IPS-18c (cell line): ENCODE data around the gene DPYSL5.

Source experiments
- H3K4me3 ChIP-seq: 2 replicates; pipeline ENCODE4 v1.7.0; 2013; ENCODE audit warnings: low read depth, mild to moderate bottlenecking, low read length, moderate library complexity; ENCODE audit not compliant: insufficient read depth
- H3K9me3 ChIP-seq: one replicate; pipeline ENCODE4 v1.6.1; 2013; ENCODE audit warnings: mild to moderate bottlenecking, low read length, moderate library complexity; ENCODE audit not compliant: control insufficient read depth, insufficient read depth

Gene DPYSL5

DNA sequence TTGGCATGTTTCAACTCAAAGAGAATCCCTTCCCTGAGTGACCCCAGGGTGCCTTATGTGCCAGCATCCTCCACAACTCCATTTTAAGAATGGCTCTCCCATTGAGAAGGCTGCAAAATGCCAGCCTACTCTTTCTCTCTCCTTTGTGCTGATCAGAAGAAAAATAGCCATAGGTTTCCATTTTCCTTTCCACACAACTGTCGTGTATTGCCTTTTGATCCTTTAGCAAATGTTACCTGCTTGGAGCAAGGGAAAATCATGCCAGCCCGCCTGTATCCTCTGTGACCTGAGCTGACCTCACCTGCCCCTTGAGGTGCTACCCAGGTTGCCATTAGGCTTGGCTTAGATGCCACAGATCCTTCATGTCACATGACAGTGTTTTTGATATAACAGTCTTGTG lies 38.8 kb downstream of the DPYSL5 start:
- H3K4me3 ChIP-seq: no peak overlapping the region
- no peaks in the 10 kb centered on the region for H3K9me3 ChIP-seq

DNA sequence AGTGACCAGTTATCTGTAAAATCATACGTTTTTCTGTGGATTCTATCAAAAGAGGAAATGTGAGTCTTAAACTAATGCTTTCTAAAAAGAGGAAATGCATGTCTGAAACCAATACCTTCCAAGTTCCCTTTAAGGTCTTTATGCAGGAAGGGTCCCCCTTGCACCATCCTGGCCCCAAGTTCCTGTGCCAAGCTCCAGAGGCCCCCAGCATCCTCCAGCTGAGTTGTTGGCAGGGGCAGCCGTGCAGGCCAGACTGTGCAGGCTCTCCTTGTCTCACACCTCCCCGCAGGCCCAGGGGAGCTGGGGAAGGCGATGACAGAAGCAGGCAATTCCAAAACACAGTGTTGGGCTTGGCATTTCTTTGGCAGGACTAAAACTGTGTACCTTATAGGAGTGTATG lies 39.2 kb downstream of the DPYSL5 start:
- Histone ChIP-seq H3K4me3 (no peak overlapping the region), H3K9me3 (no peaks in the 10 kb centered on the region)

DNA sequence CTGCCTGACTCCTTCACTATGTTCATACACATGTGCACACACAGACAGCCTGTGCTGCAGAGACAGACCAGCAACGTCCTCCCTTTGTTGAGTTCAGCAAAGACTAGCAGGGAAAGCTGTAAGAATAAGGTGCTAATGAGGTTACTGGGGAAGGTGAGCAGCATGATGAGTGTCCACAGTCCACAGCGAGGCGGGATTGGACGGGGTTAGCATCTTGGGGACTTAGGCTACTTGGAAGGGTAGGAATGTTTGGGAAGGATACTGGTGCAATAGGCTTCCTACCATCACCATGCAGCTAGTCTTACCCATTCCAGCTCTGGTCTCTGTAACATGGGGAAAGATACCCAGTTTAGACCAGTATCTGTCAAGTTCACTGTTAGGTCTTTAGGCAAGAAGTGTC lies 41.9 kb downstream of the DPYSL5 start:
- peaks cover 3% of the 10 kb centered on the region for H3K9me3 ChIP-seq
- H3K4me3 ChIP-seq: no peak overlapping the region

DNA sequence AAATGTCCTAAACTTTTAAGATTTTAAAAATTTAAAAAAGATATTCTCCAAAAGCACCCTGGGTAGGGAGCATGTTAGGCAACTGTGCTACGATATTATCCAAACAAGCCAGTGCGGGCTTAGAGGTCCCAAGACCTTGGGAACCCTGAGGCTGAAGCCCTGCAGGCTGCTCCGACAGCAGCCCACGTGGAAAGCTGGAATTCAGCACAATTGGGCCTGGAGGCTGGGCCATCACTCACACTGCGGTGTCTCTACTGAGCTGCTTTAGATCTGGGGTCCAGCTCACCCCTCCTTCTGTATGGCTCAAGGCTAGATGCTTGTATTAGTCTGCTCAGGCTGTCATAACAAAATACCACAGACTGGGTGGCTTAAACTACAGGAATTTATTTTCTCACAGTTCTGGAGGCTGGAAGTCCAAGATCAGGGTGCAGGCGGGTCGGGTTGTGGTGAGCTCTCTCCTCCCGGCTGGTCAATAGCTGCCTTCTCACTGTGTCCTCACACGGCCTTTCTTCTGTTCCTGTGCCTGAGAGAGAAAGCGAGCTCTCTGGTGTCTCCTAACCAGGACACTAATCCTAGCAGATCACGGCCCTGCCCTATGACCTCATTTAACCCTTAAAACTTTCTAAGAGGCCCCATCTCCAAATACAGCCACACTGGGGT lies 42.5 kb downstream of the DPYSL5 start:
- Histone ChIP-seq H3K9me3 (peaks cover 3% of the 10 kb centered on the region), H3K4me3 (no peak overlapping the region)

DNA sequence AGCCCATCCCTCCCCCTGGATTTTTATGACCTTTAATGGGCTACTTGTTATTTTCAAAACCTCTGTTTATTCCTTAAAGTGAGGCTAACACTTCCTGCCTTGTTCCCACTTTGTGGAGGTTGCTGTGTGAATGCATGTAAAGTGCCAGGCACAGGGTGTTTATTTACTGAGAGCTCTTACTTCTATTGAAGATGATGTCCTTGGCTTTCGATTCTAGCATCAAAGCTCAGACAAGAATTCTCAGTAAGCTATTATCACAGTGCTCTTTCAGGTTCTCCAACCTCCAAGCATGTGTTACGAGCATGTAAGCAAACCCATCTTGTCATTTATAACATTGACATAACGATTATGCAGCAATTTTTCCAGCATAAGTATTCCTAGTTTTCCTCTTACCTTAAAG lies 44.2 kb downstream of the DPYSL5 start:
- H3K9me3 ChIP-seq: peaks cover 3% of the 10 kb centered on the region

DNA sequence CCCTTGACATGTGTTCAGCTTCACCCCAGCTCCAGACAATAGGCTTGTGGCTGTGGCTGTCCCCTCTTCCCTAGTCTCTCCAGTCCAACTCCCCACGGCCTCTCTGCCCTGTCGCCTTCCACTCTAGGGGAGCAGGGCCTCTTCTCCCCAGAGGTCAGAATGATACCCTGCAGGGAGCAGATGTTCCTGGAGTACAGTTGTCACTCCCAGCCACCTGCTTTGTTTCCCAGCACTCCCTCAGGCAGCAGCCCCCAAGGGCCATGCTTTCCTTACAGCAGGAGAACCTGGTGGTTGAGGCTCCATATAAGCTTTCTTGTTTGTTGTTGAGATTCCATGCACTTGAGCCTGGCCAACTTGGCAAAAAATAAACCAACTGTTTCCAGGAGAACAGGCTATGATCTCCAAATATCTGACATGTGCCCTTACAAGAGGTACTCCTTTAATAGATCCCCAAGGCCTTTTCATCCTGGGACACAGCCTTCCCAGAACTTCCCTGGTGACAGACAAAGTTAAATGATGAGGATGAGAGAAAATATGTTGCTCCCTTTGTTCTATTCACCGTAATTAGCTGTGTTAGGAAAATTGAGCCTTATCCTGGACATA lies 45.1 kb downstream of the DPYSL5 start:
- Histone ChIP-seq H3K4me3 (no peak overlapping the region), H3K9me3 (peaks cover 3% of the 10 kb centered on the region)

More for the DNA sequence above, 44.2 kb downstream of the DPYSL5 start:
- no peak overlapping the region for H3K4me3 ChIP-seq

DNA sequence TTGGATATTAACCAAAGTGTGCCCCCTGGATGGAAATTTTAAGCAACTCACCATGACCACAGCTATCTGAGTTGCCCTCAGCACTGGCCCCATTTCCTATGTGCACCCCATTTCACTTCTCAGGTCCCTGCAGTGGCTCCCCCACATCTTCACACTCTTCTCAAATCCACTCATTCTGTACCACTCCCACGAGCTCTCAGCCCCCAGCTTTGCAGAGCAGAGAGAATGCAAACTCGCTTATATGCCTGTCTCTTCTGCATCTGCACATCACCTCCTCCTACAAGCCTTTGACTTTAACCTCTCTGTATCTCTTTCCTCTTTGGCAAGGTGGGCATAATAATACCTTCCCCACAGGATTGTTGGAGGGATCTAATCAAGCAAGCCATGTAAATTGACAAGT lies 46.2 kb downstream of the DPYSL5 start:
- Histone ChIP-seq H3K4me3 (no peak overlapping the region), H3K9me3 (peaks cover 3% of the 10 kb centered on the region)

DNA sequence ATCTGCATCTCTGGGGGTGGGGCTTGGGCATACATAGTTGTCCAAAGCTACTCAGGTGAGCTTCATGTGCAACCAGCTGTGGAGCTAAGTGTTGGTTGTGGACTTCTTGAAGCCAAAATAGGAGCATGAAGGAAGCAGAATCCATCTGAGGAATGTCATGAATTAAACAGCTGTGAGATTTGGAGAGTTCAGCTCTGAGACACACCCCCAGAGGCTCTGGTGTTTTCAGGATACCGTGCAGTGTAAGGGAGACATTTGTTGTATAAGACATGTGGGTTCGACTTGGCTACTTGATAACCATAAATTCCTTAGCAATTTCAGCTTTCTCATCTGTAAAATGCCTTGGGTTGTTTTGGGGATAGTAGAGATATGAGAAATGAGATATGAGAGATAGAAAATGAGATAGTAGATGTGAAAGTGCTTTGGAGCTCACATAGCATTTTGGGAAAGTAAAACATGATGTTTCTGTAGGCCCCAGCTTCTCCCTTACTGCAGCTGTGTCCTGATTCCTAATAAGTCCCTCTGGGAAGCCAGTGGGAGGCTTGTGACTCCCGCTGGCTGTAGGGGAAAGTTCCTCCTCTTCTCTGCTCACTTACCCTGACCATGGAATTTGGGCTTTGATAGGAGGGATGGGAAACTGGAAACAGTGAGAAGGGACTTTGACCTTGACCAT lies 50.0 kb downstream of the DPYSL5 start:
- Histone ChIP-seq H3K9me3 (peaks cover 5% of the 10 kb centered on the region), H3K4me3 (no peak overlapping the region)

DNA sequence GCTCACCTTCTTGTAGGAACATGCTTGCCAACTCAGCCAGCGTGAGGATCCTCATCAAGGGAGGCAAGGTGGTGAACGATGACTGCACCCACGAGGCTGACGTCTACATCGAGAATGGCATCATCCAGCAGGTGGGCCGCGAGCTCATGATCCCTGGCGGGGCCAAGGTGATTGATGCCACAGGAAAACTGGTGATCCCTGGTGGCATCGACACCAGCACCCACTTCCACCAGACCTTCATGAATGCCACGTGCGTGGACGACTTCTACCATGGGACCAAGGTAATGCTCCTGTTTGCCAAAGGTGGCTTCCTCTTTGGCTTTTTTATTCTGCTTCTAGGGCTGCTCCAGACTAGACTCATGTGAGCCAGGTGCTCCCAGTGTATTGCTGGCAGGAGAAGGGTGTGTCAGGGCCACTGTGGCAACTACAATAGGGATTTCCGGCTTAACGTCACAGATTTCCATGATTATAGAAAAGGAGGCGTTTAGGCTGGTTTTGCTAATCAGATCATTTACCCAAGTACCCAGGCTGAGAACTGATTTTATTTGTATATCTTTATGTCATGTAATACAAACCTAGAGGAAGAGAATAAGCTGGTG lies 50.6 kb downstream of the DPYSL5 start:
- Histone ChIP-seq H3K4me3 (no peak overlapping the region), H3K9me3 (peaks cover 5% of the 10 kb centered on the region)

DNA sequence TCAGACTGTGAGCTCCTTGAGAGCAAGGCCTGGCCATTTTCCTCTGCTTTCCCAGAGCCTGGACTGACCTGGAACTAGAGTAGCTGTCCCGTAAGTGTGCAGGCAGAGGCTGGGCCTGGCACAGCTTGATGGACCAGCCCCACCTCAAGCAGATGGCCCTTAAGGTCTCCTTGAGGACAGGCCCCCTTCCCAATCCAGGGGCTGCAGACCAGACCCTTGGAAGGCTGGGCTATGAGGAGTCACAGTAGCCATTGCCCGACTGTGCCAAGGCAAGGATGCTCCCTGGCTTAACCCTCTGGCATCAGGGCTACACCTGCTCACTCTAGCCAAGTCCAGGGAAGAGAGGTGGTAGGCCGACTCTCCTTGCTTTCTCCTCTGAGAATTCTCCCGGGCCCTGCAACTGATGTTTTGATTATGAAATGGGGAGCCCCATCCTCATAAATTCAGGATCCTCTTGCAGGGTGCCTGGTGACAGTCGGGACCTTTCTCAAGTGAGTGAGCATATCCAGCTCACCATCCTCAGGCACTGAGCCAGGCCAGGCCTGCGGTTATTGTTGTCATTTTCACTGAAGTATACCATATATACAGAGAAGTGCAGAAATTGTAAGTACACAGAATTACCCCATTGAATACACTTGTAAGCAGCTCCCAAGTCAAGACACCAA lies 51.7 kb downstream of the DPYSL5 start:
- no peak overlapping the region for H3K4me3 ChIP-seq
- H3K9me3 ChIP-seq: peaks cover 2% of the 10 kb centered on the region

DNA sequence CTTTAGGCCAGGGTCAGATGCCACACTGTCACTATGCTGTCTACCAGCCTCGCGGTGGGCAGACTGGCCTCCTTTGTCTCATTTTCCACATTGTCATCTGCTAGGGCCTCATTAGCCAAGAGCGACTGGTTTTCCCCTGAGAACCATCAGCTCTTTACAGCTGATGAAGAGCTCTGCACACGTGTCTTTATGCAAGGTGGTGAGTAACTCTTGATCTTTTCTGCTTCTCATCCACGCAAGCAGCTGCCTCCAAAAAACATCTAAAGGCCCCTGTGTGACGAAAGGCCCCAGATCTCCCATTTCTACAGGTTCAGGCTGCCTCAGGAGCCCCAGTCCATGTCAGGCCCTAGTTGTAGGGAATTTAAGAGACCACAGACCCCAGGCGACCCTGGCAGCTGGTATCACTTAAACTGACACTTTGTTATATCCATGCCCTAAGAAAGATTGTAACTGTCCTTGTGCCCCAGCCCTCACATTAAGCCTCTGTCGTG lies 52.9 kb downstream of the DPYSL5 start:
- no peak overlapping the region for H3K4me3 ChIP-seq
- peaks cover 5% of the 10 kb centered on the region for H3K9me3 ChIP-seq

DNA sequence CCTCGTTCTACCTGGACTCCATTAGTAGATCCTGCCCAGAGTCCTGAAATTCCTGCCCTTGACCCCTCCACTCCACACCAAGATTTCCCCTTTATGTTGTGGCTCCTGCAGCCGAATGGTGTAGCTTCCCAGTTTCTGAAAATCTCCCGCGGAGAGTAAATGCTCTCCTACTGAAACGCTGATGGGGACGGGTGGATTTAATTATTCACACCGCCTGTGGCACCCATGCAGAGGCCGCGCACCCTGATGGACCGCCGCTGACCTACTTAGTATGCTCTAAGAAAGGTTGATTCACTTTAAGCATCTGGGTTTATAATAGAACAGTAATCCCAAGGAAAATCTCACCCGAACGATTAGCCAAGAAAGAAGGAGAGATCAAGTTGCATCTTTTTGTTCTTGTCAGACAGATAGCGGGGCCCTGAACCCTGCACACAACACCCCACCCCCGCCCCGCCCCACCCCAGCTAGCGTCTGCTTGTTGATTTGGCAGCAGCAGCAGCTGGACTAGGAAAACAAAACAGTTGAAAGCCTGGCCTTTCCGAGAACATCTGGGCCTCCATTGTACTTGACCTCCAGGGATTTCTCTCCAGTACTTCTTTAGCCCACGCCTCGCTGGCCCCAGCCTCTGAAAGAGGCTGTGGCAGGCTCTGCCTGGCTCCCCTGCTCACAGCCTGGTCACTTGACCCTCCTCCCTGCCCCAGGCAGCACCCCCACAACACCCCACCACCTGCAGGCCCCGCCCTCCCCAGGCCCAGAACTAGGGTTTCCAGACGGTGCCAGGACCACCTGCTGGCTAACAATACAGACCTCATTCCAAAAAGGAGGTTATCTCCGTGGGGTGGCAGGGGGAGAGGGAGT lies 53.6 kb downstream of the DPYSL5 start:
- H3K4me3 ChIP-seq: no peak overlapping the region
- H3K9me3 ChIP-seq: peaks cover 5% of the 10 kb centered on the region

DNA sequence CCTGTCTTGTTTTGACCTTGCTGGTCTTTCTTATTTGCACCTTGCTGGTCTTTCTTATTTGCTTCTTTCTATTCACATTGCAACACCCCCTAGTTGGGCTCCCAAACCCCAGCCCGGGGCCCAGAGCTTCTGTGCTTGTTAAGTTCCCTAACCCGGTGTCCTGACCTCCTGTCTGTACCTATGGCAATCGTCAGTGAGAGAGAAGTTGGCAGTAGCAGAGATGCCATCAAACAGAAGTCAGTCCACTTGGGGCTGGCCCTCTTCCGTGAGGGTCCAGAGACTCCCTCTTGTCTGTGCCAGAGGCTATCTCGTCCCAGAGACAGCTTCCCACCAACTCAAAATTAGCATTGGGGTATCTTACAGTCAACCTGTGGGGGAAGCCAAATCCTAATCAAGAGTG lies 55.7 kb downstream of the DPYSL5 start:
- Histone ChIP-seq H3K4me3 (no peak overlapping the region), H3K9me3 (peaks cover 5% of the 10 kb centered on the region)

DNA sequence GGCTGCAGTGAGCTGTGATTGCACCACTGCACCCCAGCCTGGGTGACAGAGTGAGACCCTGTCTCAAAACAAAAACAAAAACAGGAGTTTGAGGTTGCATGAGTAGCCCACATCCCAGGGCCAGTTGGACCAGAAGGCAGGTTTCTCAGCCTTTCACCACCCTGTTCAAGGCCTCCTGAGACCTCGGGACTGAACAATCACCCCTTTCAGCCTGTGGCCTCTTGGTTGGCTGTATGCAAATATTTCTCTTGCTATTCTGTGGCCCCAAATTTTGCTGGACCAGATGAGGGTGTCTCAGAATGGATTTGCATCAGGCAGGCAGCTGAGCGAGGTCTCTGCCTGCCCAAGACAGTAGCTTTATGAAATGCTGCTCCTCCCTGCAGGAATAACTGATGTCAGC lies 56.9 kb downstream of the DPYSL5 start:
- Histone ChIP-seq H3K9me3 (peaks cover 5% of the 10 kb centered on the region), H3K4me3 (no peak overlapping the region)

DNA sequence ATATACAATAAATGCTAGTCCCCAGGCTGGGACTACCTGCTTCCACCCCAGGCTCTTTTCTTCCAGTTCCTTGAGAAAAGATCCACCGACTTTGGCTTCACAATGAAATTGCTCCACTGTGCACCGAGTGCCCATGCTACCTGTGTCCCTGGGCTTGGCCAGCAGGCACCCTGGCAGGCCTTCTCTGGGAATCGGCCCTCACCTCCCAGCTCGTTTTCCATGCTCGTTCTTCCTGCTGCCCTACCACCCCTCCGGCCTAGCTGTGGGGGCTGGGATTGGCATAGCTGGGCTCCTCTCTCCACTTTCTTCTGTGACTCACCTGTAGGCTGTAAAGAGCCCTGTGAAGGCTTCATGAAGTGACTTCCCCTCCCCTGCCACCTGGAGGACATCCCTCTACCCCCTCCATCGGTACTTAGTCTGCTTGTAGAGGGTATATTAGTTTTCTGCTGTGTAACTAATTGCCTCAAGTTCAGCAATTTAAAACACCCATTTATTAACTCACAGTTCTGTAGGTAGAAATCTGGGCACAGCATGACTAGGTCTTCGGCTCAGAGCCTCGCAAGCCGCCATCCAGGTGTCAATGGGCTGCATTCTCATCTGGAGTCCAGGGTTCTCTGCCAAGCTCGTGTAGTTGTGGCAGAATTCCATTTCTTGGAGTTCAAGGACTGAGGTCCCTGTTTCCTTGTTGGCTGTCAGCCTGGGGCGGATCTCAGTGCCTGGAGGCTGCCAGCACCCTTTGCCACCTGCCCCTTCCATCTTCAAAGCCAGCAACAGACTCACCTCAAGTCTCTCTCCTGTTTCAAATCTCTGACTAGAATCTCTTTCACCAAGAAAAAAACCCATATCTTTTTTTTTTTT lies 57.6 kb downstream of the DPYSL5 start:
- Histone ChIP-seq H3K9me3 (peaks cover 5% of the 10 kb centered on the region), H3K4me3 (no peak overlapping the region)

DNA sequence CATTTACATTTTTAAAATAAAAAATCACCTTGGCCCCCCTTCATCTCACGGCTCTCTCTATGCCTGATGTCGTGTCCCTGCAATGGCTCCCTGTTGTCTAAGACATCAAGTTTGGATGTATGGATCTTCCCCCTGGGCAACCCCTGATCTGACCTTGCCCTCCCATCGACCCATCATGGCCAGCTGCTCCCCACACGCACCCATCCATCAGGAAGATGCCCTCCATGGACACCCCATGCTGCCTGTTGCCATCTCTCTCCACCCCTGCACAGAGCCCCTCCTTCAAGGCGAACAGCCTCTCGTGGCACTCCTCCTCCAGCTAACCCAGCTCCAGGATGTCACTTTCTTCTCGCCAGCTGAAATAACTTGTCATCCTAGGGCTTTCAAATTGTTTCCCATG lies 59.5 kb downstream of the DPYSL5 start:
- H3K9me3 ChIP-seq: peaks cover 5% of the 10 kb centered on the region
- no peak overlapping the region for H3K4me3 ChIP-seq
